Endothelial cell of umbilical vein (primary cell): ENCODE results near the gene BBX.
"Not testable (repeated sequence)": the region's sequence is repeated elsewhere in the genome, so short reads cannot be mapped to it uniquely, and the experiment has no call there.

Experiments used
- CTCF ChIP-seq, 2 donors: IDR thresholded peaks; 1 replicate in 1 of 2; 2 replicates in 1 of 2; pipeline ENCODE4 v1.5.1; 2011; ENCODE audit warnings: low read length in 2 of 2, mild to moderate bottlenecking in 2 of 2, moderate library complexity in 2 of 2, control low read depth in 1 of 2, inconsistent platforms in 1 of 2, low read depth in 1 of 2; ENCODE audit not compliant: insufficient read depth in 1 of 2; ENCODE audit errors: extremely low read depth in 1 of 2
- JUN ChIP-seq: IDR thresholded peaks from 2 replicates; pipeline ENCODE4 v1.6.1; 2011; ENCODE audit warnings: borderline replicate concordance, low read depth; ENCODE audit not compliant: insufficient read length, insufficient read depth
- POLR2A ChIP-seq: IDR thresholded peaks from 2 replicates; pipeline ENCODE4 v1.6.1; 2012; ENCODE audit warnings: low read depth, mild to moderate bottlenecking, control low read depth, low read length
- POLR2AphosphoS5 ChIP-seq: IDR thresholded peaks from 2 replicates; pipeline ENCODE4 v1.6.1; 2012; ENCODE audit warnings: low read depth, mild to moderate bottlenecking, control low read depth, low read length, moderate library complexity; ENCODE audit not compliant: insufficient read depth

- TF ChIP-seq POLR2AphosphoS5; CTCF (IDR thresholded peaks at IDR 0.05; ENCODE audit: extremely low read depth in 1 of 2, insufficient read depth in 1 of 2, low read depth in 1 of 2, low read length in 2 of 2); POLR2A; JUN: not testable (repeated sequence)
Measured at GRCh38 chr3:107571492-107571891, 48.7 kb downstream of the BBX start.
